K562 (cell line): Measurements from ENCODE around the gene DHRS12. TPM values are rescaled to one million over a fixed set of nuclear protein-coding genes. Genes with fewer than 3 reads are reported as not detected.

Source experiments
- ATAC-seq: fragments of 200-7000 bp; cut with Tn5 transposase; 3 replicates; pipeline ENCODE4 v1.9.1; 2020; ENCODE audit warnings: moderate library complexity
- BruUV-seq: library from RNA; stranded (reverse); fragments of 400-500 nt; replicated peaks from 2 replicates; lab custom pipeline; 2021; lab: Mats Ljungman, UMichigan
- CTCF ChIA-PET: fragments of 300-600 bp; formaldehyde crosslinking; extraction: SDS; loops from one replicate; lab custom pipeline; 2021; ENCODE audit warnings: low intra/inter-chr PET ratio; lab: Yijun Ruan, JAX
- POLR2A ChIA-PET: fragments of 300-600, 350-650 bp; sonication (Branson Sonifier 250); formaldehyde crosslinking; extraction: SDS; loops from one replicate; lab custom pipeline; 2021; ENCODE audit warnings: antibody characterized with exemption, inconsistent platforms; lab: Yijun Ruan, JAX
- DNase-seq, 4 experiments: peaks; one replicate each; pipeline versions ENCODE4 v3.0.0 to v3.0.0-alpha.2; 2011 to 2018; ENCODE audit warnings: low spot score in 3 of 4, mixed read lengths in 3 of 4; ENCODE audit errors: extremely low read depth in 1 of 4
- FAIRE-seq: peaks from 2 replicates; lab custom pipeline; 2011; peaks lifted over from hg19 to GRCh38; lab: Jason Lieb, UNC
- H2AFZ ChIP-seq: 2 replicates; pipeline ENCODE4 v1.6.0; 2011; ENCODE audit warnings: low read depth, low read length, control low read depth, inconsistent platforms
- H3K27ac ChIP-seq: fragments of 200-600 bp; 3 replicates; pipeline ENCODE4 v1.8.0; 2011; ENCODE audit warnings: low read depth, mild to moderate bottlenecking, control low read depth, inconsistent platforms, low read length, moderate library complexity, mixed read lengths; ENCODE audit errors: extremely low read depth
- H3K27me3 ChIP-seq, 2 experiments: fragments of 300-600 bp in 1 of 2; 2 replicates in 1 of 2; 3 replicates in 1 of 2; pipeline versions ENCODE4 v1.6.0 to v1.8.0; 2011; ENCODE audit warnings: inconsistent platforms in 2 of 2, low read length in 2 of 2, mild to moderate bottlenecking in 1 of 2, mixed read lengths in 1 of 2, moderate library complexity in 1 of 2; ENCODE audit not compliant: control insufficient read depth in 2 of 2, insufficient read depth in 2 of 2
- H3K36me3 ChIP-seq: fragments of 300-600 bp; 3 replicates; pipeline ENCODE4 v1.8.0; 2011; ENCODE audit warnings: mild to moderate bottlenecking, low read length, inconsistent platforms; ENCODE audit not compliant: control insufficient read depth, insufficient read depth
- H3K4me1 ChIP-seq, 2 experiments: fragments of 200-600 bp in 1 of 2; replicated peaks in 1 of 2; 2 replicates in 1 of 2; 3 replicates in 1 of 2; pipeline versions ENCODE4 v1.5.1 to v1.8.0; 2011; ENCODE audit warnings: inconsistent platforms in 2 of 2, low read length in 2 of 2, mild to moderate bottlenecking in 1 of 2, mixed read lengths in 1 of 2, moderate library complexity in 1 of 2; ENCODE audit not compliant: control insufficient read depth in 2 of 2, insufficient read depth in 2 of 2
- H3K4me2 ChIP-seq: 2 replicates; pipeline ENCODE4 v1.6.1; 2011; ENCODE audit warnings: low read length, control low read depth, inconsistent platforms, mixed read lengths; ENCODE audit not compliant: insufficient read depth
- H3K4me3 ChIP-seq: fragments of 200-600 bp; sonication (generic), shearing (Covaris generic); 2 replicates; pipeline ENCODE4 v1.5.1; 2016; ENCODE audit warnings: control low read depth, inconsistent platforms
- H3K79me2 ChIP-seq: fragments of 200-600 bp; 3 replicates; pipeline ENCODE4 v1.8.0; 2011; ENCODE audit warnings: low read length, inconsistent platforms; ENCODE audit not compliant: control insufficient read depth, insufficient read depth
- H3K9ac ChIP-seq, 2 experiments: 2 replicates each; pipeline versions ENCODE4 v1.6.0 to v1.6.1; 2011; ENCODE audit warnings: low read depth in 2 of 2, low read length in 2 of 2, control low read depth in 1 of 2, inconsistent platforms in 1 of 2, mild to moderate bottlenecking in 1 of 2, mixed read lengths in 1 of 2; ENCODE audit not compliant: insufficient read depth in 1 of 2
- H3K9me1 ChIP-seq: one replicate; pipeline ENCODE4 v1.6.0; 2011; ENCODE audit warnings: inconsistent platforms, mild to moderate bottlenecking, low read length, moderate library complexity; ENCODE audit not compliant: control insufficient read depth, insufficient read depth
- H3K9me3 ChIP-seq: replicated peaks from 2 replicates; pipeline ENCODE4 v1.5.1; 2011; ENCODE audit warnings: low read depth, low read length, inconsistent platforms; ENCODE audit not compliant: control insufficient read depth, insufficient read depth
- H4K20me1 ChIP-seq: replicated peaks from 2 replicates; pipeline ENCODE4 v1.6.1; 2011; ENCODE audit warnings: low read length, inconsistent platforms, mixed read lengths; ENCODE audit not compliant: control insufficient read depth, insufficient read depth
- CBX3 ChIP-seq, 2 experiments: IDR thresholded peaks; 1 replicate in 1 of 2; 2 replicates in 1 of 2; pipeline ENCODE4 v1.6.1; 2012; ENCODE audit warnings: inconsistent platforms in 2 of 2, low read length in 2 of 2, borderline replicate concordance in 1 of 2, control low read depth in 1 of 2
- IFI16 ChIP-seq: fragments of 250-450 bp; sonication (Bioruptor Pico); IDR thresholded peaks from 2 replicates; pipeline ENCODE4 v2.1.2; 2022; ENCODE audit warnings: mild to moderate bottlenecking, inconsistent platforms
- POLR2G ChIP-seq: fragments of 200-400 bp; formaldehyde crosslinking; IDR thresholded peaks from 2 replicates; pipeline ENCODE4 v1.6.1; 2017; ENCODE audit warnings: low read depth, mild to moderate bottlenecking, antibody characterized with exemption, low read length, moderate library complexity
- TAF15 ChIP-seq: fragments of 200-400 bp; formaldehyde crosslinking; IDR thresholded peaks from 2 replicates; pipeline ENCODE4 v1.6.1; 2017; ENCODE audit warnings: mild to moderate bottlenecking, low read depth, low read length, moderate library complexity
- U2AF1 ChIP-seq: fragments of 200-400 bp; formaldehyde crosslinking; optimal IDR thresholded peaks from 2 replicates; pipeline ENCODE3; 2017; ENCODE audit warnings: mild to moderate bottlenecking, low read depth, low read length, moderate library complexity
- ZBTB5 ChIP-seq: fragments of 450-650 bp; IDR thresholded peaks from 2 replicates; pipeline ENCODE4 v1.6.1; 2017; ENCODE audit warnings: antibody characterized with exemption
- ZNF224 ChIP-seq: sonication (generic); formaldehyde crosslinking; IDR thresholded peaks from 2 replicates; pipeline ENCODE4 v1.8.0; 2022; ENCODE audit warnings: mild to moderate bottlenecking, missing genetic modification reagents
- ZNF311 ChIP-seq: fragments of 250-450 bp; sonication (Bioruptor Pico); IDR thresholded peaks from 2 replicates; pipeline ENCODE4 v1.4.0; 2020; ENCODE audit warnings: mild to moderate bottlenecking, moderate library complexity
- ZNF57 ChIP-seq: fragments of 450-650 bp; formaldehyde crosslinking; IDR thresholded peaks from 2 replicates; pipeline ENCODE4 v1.4.0; 2020; ENCODE audit warnings: mild to moderate bottlenecking, moderate library complexity
- WGBS: fragments of 100-300 bp; shearing (Covaris generic); methylation state at CpG from one replicate; pipeline ENCODE4 v1.1.6; 2016; ENCODE audit warnings: low coverage, mixed read lengths; ENCODE audit not compliant: insufficient coverage; ENCODE audit errors: missing lambda C conversion rate; 5-methylcytosine and 5-hydroxymethylcytosine counted together
- in situ Hi-C: fragments of 300-500 bp; cut with MboI; formaldehyde crosslinking; loops from 4 replicates; pipeline ENCODE4 v1.15.0; 2018; ENCODE audit warnings: inconsistent platforms, mixed read lengths
- intact Hi-C: fragments of 100-400 bp; cut with micrococcal nuclease; formaldehyde crosslinking; loops from 2 replicates; pipeline ENCODE4 v1.14.2; 2022
- polyA plus RNA-seq, 8 experiments: library from polyadenylated mRNA; depleted of rRNA in 4 of 8; stranded (reverse) in 5 of 8; unstranded in 3 of 8; fragments of >200 nt; fragmentation: Nextera tagmentation in 2 of 8; fragmentation: Illumina TruSeq in 1 of 8; extraction: Ambion mirVana in 2 of 8; extraction: Trizol in 1 of 8; gene quantifications; 2 replicates each; pipeline versions ENCODE4 v1.2.1 to v1.2.3, GENCODE V29; 2011 to 2014; ENCODE audit warnings: inconsistent platforms in 1 of 8, missing spikeins in 1 of 8
- total RNA-seq, 7 experiments: library from RNA; depleted of rRNA in 6 of 7; stranded (reverse); fragments of >200 nt in 6 of 7; fragmentation: Illumina TruSeq in 2 of 7; extraction: Trizol in 2 of 7; gene quantifications; 2 replicates each; pipeline versions ENCODE4 v1.2.1 to v1.2.3, GENCODE V29; 2011 to 2021; ENCODE audit warnings: low replicate concordance in 1 of 7

DHRS12 gene
- total and polyA plus RNA-seq, 9 of the 15 experiments (the other 6 are each of a cell fraction or from before 2014, with no cell fraction given): 0.62 to 2.7 (median 0.98) TPM

GRCh38 chr13:51833980-51834379, 30.0 kb upstream of the DHRS12 start:
- BruUV-seq: no TSS peak
- Histone ChIP-seq H4K20me1 (no peaks in the 10 kb centered on the region), H2AFZ (no peak overlapping the region), H3K79me2 (no peaks in the 10 kb centered on the region), H3K27ac (no peak overlapping the region), H3K4me3 (no peak overlapping the region), H3K9me1 (no peaks in the 10 kb centered on the region), H3K4me1 (no peaks in the 10 kb centered on the region; a peak in 1 of 5 replicates), H3K9ac (no peak overlapping the region), H3K27me3 (peaks cover 2 to 16% of the 10 kb centered on the region in 2 experiments; a peak in 2 of 5 replicates), H3K9me3 (no peaks in the 10 kb centered on the region), H3K4me2 (no peak overlapping the region), H3K36me3 (no peaks in the 10 kb centered on the region)
- in situ Hi-C loops (no loop called here), intact Hi-C loops (no loop called here)
- CTCF ChIA-PET: no interaction called here
- POLR2A ChIA-PET: no interaction called here
- TF ChIP-seq ZNF311 (no peak), ZNF57 (CRISPR knock-in tag) (no peak), ZBTB5 (no peak), POLR2G (no peak), TAF15 (no peak), CBX3 (IDR thresholded peaks at IDR 0.05; ENCODE audit: borderline replicate concordance in 1 of 2, low read length in 2 of 2) (no peak), U2AF1 (no peak), IFI16 (CRISPR knock-in tag) (no peak), ZNF224 (CRISPR knock-in tag) (no peak)
- FAIRE-seq (no peak), DNase-seq (no peak), ATAC-seq (no peak)
- WGBS: 10% methylated on average over 7 of the region's 10 CpGs
